Measurements from ENCODE around the gene NECAP2. TPM values are rescaled to one million over a fixed set of nuclear protein-coding genes. Genes with fewer than 3 reads are reported as not detected.

Gene NECAP2
- total RNA-seq, 1 donor from 2014 or later: 135 TPM

DNA sequence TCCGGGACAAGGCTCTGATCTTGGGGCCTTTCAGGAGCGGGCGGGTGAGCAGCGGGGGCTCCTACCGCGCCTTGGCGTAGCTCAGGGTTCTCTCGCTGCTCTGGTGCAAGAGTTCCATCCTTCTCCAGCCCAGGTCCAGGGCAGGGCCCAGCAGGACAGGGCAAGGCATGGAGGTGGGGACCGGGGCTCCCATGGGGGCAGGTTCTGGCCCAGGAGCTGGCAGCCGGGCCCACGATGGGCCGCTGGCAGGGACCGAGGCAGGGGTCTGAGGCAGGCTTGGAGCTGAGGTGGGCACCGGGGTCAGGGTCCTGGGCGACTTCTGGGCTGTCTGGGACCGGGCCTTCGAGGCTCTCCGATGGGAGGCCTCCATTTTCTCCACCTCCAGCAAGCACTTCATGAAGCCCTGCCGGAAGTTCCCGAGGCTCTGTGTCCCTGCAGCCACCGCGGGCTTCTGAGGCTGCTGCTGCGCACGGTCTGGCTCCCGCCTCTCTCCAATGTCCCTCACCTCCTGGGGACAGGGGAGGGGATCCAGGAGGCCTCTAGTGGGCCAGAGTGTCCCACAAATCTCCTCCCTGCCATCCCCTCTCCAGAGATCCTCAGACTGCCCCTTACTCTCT lies 30.9 kb upstream of the NECAP2 start:
- Histone ChIP-seq H3K4me3 (ENCODE audit: low read depth, low read length) (no peak overlapping the region), H3K36me3 (ENCODE audit: control insufficient read depth, insufficient read depth, low read length) (no peaks in the 10 kb centered on the region), H3K27me3 (ENCODE audit: control insufficient read depth, insufficient read depth, low read length) (peaks cover 2% of the 10 kb centered on the region)
- TF ChIP-seq, protein P1, sequence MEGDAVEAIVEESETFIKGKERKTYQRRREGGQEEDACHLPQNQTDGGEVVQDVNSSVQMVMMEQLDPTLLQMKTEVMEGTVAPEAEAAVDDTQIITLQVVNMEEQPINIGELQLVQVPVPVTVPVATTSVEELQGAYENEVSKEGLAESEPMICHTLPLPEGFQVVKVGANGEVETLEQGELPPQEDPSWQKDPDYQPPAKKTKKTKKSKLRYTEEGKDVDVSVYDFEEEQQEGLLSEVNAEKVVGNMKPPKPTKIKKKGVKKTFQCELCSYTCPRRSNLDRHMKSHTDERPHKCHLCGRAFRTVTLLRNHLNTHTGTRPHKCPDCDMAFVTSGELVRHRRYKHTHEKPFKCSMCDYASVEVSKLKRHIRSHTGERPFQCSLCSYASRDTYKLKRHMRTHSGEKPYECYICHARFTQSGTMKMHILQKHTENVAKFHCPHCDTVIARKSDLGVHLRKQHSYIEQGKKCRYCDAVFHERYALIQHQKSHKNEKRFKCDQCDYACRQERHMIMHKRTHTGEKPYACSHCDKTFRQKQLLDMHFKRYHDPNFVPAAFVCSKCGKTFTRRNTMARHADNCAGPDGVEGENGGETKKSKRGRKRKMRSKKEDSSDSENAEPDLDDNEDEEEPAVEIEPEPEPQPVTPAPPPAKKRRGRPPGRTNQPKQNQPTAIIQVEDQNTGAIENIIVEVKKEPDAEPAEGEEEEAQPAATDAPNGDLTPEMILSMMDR (IDR thresholded peaks at IDR 0.05; ENCODE audit: insufficient read depth, low read length, poor library complexity, severe bottlenecking): no peak
- no peak for DNase-seq (ENCODE audit: low read depth)

DNA sequence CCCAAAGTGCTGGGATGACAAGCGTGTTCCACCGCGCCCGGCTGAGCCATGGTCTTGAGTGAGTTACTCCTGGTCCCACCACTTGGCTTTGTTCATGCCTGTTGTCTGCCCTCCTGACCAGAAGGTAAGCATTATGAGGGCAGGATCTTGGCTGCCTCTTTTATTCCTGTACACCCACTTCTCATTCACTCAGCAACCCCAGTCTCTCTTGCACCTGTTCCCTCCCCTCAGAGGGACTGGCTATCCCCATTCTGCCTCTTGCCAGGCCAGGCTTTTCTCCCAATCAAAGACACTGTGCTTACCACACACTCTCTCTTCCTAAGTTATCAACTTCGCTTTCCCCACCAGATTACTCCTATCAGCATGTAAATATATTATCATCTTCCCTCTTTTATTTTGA lies 29.7 kb upstream of the NECAP2 start:
- TF ChIP-seq, protein P1 (IDR thresholded peaks at IDR 0.05; ENCODE audit: insufficient read depth, low read length, poor library complexity, severe bottlenecking): no peak
- H3K36me3 ChIP-seq (ENCODE audit: control insufficient read depth, insufficient read depth, low read length): no peaks in the 10 kb centered on the region
- DNase-seq (ENCODE audit: low read depth): no peak

DNA sequence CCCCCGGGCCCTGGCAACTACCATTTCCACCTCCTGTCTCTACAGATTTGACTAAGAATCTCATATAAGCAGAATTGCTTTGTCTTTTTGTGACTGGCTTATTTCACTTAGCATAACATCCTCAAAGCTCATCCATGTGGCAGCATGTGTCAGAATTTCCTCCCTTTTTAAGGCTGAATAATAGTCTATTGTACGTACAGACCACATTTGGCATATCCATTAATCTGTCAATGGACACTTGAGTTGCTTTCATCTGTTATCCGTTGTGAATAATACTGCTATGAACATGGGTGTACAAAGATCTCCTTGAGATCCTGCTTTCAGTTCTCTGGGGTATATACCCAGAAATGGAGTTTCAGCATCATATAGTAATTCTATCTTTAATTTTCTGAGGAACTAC lies 27.3 kb upstream of the NECAP2 start:
- TF ChIP-seq, protein P1 (IDR thresholded peaks at IDR 0.05; ENCODE audit: insufficient read depth, low read length, poor library complexity, severe bottlenecking): no peak
- DNase-seq (ENCODE audit: low read depth): no peak
- peaks cover 2% of the 10 kb centered on the region for H3K27me3 ChIP-seq (ENCODE audit: control insufficient read depth, insufficient read depth, low read length)
- no peak overlapping the region for H3K4me3 ChIP-seq (ENCODE audit: low read depth, low read length)
- no peaks in the 10 kb centered on the region for H3K36me3 ChIP-seq (ENCODE audit: control insufficient read depth, insufficient read depth, low read length)

More for the DNA sequence above, 29.7 kb upstream of the NECAP2 start:
- Histone ChIP-seq H3K4me3 (ENCODE audit: low read depth, low read length) (no peak overlapping the region), H3K27me3 (ENCODE audit: control insufficient read depth, insufficient read depth, low read length) (peaks cover 2% of the 10 kb centered on the region)

DNA sequence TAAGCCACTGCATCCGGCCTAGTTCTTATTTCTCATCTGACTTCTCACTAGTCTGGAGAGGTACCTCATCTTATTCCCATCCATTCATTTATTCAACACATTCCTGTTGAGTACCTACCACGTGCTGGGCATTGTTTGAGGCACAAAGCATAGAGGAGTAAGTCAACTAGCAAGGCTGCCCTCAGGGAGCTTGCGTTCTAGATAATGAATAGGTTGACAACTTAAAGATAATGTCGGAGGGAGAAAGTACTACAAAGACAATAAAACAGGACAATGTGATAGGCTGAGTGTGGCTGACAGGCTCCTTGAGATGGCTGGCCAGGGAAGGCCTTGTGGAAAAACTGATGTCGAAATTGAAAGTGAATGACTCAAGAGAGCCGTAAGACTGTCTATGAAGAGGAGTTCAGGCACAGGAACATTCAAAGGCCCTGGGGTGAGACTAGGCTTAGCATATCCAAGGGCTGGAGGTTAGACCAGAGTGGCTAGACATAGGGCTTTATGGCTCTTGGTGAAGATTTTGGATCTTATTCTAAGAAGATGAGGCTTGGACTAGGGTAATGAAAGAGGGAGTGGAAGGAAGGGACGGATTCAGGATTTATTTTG lies 21.6 kb upstream of the NECAP2 start:
- H3K27me3 ChIP-seq (ENCODE audit: control insufficient read depth, insufficient read depth, low read length): peaks cover 6% of the 10 kb centered on the region
- no peak overlapping the region for H3K4me3 ChIP-seq (ENCODE audit: low read depth, low read length)
- TF ChIP-seq, protein P1 (IDR thresholded peaks at IDR 0.05; ENCODE audit: insufficient read depth, low read length, poor library complexity, severe bottlenecking): no peak
- no peak for DNase-seq (ENCODE audit: low read depth)
- H3K36me3 ChIP-seq (ENCODE audit: control insufficient read depth, insufficient read depth, low read length): no peaks in the 10 kb centered on the region

DNA sequence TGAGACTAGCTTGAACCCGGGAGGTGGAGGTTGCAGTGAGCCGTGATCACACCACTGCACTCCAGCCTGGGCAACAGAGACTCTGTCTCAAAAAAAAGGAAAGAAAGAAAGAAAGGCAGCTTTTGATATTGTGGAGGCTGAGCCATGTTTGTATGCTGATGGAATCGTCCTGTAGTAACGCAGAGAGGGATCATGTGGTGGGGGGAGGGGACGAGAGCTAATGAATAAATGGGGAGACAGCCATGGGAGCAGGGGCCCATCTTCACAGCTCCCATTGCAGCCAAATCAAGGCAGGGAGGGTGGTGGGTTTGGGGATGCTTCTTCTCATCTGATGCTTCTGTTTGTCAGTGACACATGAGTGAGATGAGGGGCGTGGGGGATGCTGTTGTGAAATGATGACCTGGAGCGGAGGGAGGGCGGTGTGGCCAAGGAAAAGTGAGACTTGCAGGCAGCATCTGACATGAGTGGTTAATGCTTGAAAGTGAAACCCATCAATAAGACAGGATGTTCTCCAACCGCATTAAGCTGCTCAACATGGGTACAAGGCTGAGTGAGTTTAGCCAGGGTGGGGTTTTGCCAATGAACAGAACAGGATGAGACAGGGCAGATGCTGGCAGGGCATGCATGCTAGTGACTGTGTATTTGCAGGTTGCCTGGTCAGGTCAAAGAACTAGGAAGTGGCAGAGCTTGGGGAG lies 20.0 kb upstream of the NECAP2 start:
- Histone ChIP-seq H3K27me3 (ENCODE audit: control insufficient read depth, insufficient read depth, low read length) (peaks cover 6% of the 10 kb centered on the region), H3K36me3 (ENCODE audit: control insufficient read depth, insufficient read depth, low read length) (no peaks in the 10 kb centered on the region), H3K4me3 (ENCODE audit: low read depth, low read length) (no peak overlapping the region)
- DNase-seq (ENCODE audit: low read depth): no peak
- TF ChIP-seq, protein P1 (IDR thresholded peaks at IDR 0.05; ENCODE audit: insufficient read depth, low read length, poor library complexity, severe bottlenecking): no peak

All from kidney epithelial cell (primary cell).